K562 (cell line): Measurements from ENCODE around the gene SLC19A1. TPM values are rescaled to one million over a fixed set of nuclear protein-coding genes. Genes with fewer than 3 reads are reported as not detected.
A peak's percentile ranks its signal among the peaks of the same experiment; 100 is the strongest.

ENCODE experiments used
- ATF3 ChIP-seq, 2 experiments: fragments of 450-650 bp in 1 of 2; sonication (generic) in 1 of 2; formaldehyde crosslinking in 1 of 2; IDR thresholded peaks in 1 of 2; conservative IDR thresholded peaks in 1 of 2; 2 replicates each; pipeline versions ENCODE4 v1.6.1 to v1.8.1; 2016 to 2023; ENCODE audit warnings: mild to moderate bottlenecking in 2 of 2, moderate library complexity in 2 of 2, inconsistent platforms in 1 of 2, missing genetic modification reagents in 1 of 2
- E2F8 ChIP-seq: fragments of 450-650 bp; IDR thresholded peaks from 2 replicates; pipeline ENCODE4 v1.7.1; 2018; ENCODE audit warnings: mild to moderate bottlenecking, low read depth; ENCODE audit not compliant: partially characterized antibody
- GTF2B ChIP-seq: IDR thresholded peaks from 2 replicates; pipeline ENCODE4 v1.6.1; 2011; ENCODE audit not compliant: insufficient read length; ENCODE audit errors: extremely low read depth
- SMARCA5 ChIP-seq: fragments of 450-650 bp; IDR thresholded peaks from 2 replicates; pipeline ENCODE4 v1.6.1; 2016
- SUPT5H ChIP-seq: fragments of 450-650 bp; IDR thresholded peaks from 2 replicates; pipeline ENCODE4 v1.6.1; 2016
- TRIM24 ChIP-seq, 2 experiments: fragments of 450-650 bp; IDR thresholded peaks; 2 replicates each; pipeline ENCODE4 v1.6.1; 2016
- TRIM28 ChIP-seq: fragments of 450-650 bp; IDR thresholded peaks from 2 replicates; pipeline ENCODE4 v1.6.1; 2017
- ZNF316 ChIP-seq: fragments of 450-650 bp; IDR thresholded peaks from 2 replicates; pipeline ENCODE4 v1.6.1; 2016
- polyA plus RNA-seq, 8 experiments: library from polyadenylated mRNA; depleted of rRNA in 4 of 8; stranded (reverse) in 5 of 8; unstranded in 3 of 8; fragments of >200 nt; fragmentation: Nextera tagmentation in 2 of 8; fragmentation: Illumina TruSeq in 1 of 8; extraction: Ambion mirVana in 2 of 8; extraction: Trizol in 1 of 8; gene quantifications; 2 replicates each; pipeline versions ENCODE4 v1.2.1 to v1.2.3, GENCODE V29; 2011 to 2014; ENCODE audit warnings: inconsistent platforms in 1 of 8, missing spikeins in 1 of 8
- total RNA-seq, 7 experiments: library from RNA; depleted of rRNA in 6 of 7; stranded (reverse); fragments of >200 nt in 6 of 7; fragmentation: Illumina TruSeq in 2 of 7; extraction: Trizol in 2 of 7; gene quantifications; 2 replicates each; pipeline versions ENCODE4 v1.2.1 to v1.2.3, GENCODE V29; 2011 to 2021; ENCODE audit warnings: low replicate concordance in 1 of 7

The SLC19A1 gene
- total and polyA plus RNA-seq, 9 of the 15 experiments (the other 6 are each of a cell fraction or from before 2014, with no cell fraction given) = 0.65 to 88.7 (median 12.0) TPM

GRCh38 chr21:45546636-45547544 lies 4.7 kb upstream of the SLC19A1 start (continued):
- TF ChIP-seq E2F8 (no peak), ATF3 (IDR thresholded peaks at IDR 0.05) (peak; percentile 51), ATF3 (CRISPR knock-in tag; conservative IDR thresholded peaks at IDR 0.05) (no peak), TRIM28 (no peak), SUPT5H (no peak), TRIM24 (IDR thresholded peaks at IDR 0.05) (0 out of 4 replicates have a peak, but pooled peaks have one; percentile 15 to 28), GTF2B (no peak), ZNF316 (0 out of 2 replicates have a peak, but pooled peaks have one; percentile 32), SMARCA5 (no peak)
